Muscle layer of duodenum (tissue), 2 donors: Measurements from ENCODE around the gene EYS.

Experiments used
- H3K27ac ChIP-seq: one replicate; pipeline ENCODE4 v1.7.0; 2013; ENCODE audit warnings: mild to moderate bottlenecking, low read length
- H3K27me3 ChIP-seq: one replicate; pipeline ENCODE4 v1.7.0; 2013; ENCODE audit warnings: low read depth, mild to moderate bottlenecking, control low read depth, low read length
- H3K36me3 ChIP-seq, 2 donors: one replicate each; pipeline ENCODE4 v1.7.0; 2013; ENCODE audit warnings: low read length in 2 of 2, control low read depth in 1 of 2, mild to moderate bottlenecking in 1 of 2; ENCODE audit not compliant: insufficient read depth in 2 of 2, control insufficient read depth in 1 of 2
- H3K4me1 ChIP-seq, 2 donors: one replicate each; pipeline ENCODE4 v1.7.0; 2013; ENCODE audit warnings: low read length in 2 of 2, mild to moderate bottlenecking in 2 of 2, control low read depth in 1 of 2, moderate library complexity in 1 of 2; ENCODE audit not compliant: insufficient read depth in 2 of 2, control insufficient read depth in 1 of 2
- H3K4me3 ChIP-seq, 2 donors: one replicate each; pipeline ENCODE4 v1.7.0; 2013; ENCODE audit warnings: low read length in 2 of 2, low read depth in 1 of 2, mild to moderate bottlenecking in 1 of 2
- H3K9me3 ChIP-seq, 2 donors: one replicate each; pipeline ENCODE4 v1.7.0; 2013; ENCODE audit warnings: low read length in 2 of 2, control low read depth in 1 of 2, mild to moderate bottlenecking in 1 of 2; ENCODE audit not compliant: control insufficient read depth in 1 of 2
- donor health status: healthy.

EYS gene

GRCh38 chr6:64602993-64603392 lies 1104.0 kb downstream of the EYS start:
- H3K27me3 ChIP-seq, result no peaks in the 10 kb centered on the region
- H3K9me3 ChIP-seq, result no peaks in the 10 kb centered on the region
- no peaks in the 10 kb centered on the region for H3K36me3 ChIP-seq
- H3K4me1 ChIP-seq, result no peaks in the 10 kb centered on the region
- H3K4me3 ChIP-seq, result no peak overlapping the region
- no peak overlapping the region for H3K27ac ChIP-seq

GRCh38 chr6:64591676-64592036 lies 1115.4 kb downstream of the EYS start:
- H3K4me3 ChIP-seq, result no peak overlapping the region
- H3K27ac ChIP-seq, result no peak overlapping the region
- no peaks in the 10 kb centered on the region for H3K9me3 ChIP-seq
- H3K27me3 ChIP-seq, result no peaks in the 10 kb centered on the region
- H3K4me1 ChIP-seq, result no peaks in the 10 kb centered on the region
- H3K36me3 ChIP-seq, result no peaks in the 10 kb centered on the region

GRCh38 chr6:64590965-64591675 lies 1115.9 kb downstream of the EYS start:
- Histone ChIP-seq H3K9me3 (no peaks in the 10 kb centered on the region), H3K36me3 (no peaks in the 10 kb centered on the region), H3K4me1 (no peaks in the 10 kb centered on the region)

GRCh38 chr6:64589961-64590360 lies 1117.1 kb downstream of the EYS start:
- Histone ChIP-seq H3K36me3 (no peaks in the 10 kb centered on the region), H3K27ac (no peak overlapping the region)

More at GRCh38 chr6:64590965-64591675, 1115.9 kb downstream of the EYS start:
- no peak overlapping the region for H3K27ac ChIP-seq
- H3K4me3 ChIP-seq, result no peak overlapping the region
- no peaks in the 10 kb centered on the region for H3K27me3 ChIP-seq

GRCh38 chr6:64580346-64580745 lies 1126.7 kb downstream of the EYS start:
- Histone ChIP-seq H3K27ac (no peak overlapping the region), H3K9me3 (no peaks in the 10 kb centered on the region), H3K4me1 (no peaks in the 10 kb centered on the region), H3K27me3 (no peaks in the 10 kb centered on the region), H3K36me3 (no peaks in the 10 kb centered on the region), H3K4me3 (no peak overlapping the region)

More at GRCh38 chr6:64589961-64590360, 1117.1 kb downstream of the EYS start:
- no peak overlapping the region for H3K4me3 ChIP-seq
- H3K27me3 ChIP-seq, result no peaks in the 10 kb centered on the region
- H3K9me3 ChIP-seq, result no peaks in the 10 kb centered on the region
- no peaks in the 10 kb centered on the region for H3K4me1 ChIP-seq

GRCh38 chr6:64553249-64553786 lies 1153.7 kb downstream of the EYS start:
- H3K27me3 ChIP-seq, result no peaks in the 10 kb centered on the region

GRCh38 chr6:64547594-64548268 lies 1159.3 kb downstream of the EYS start:
- H3K4me1 ChIP-seq, result no peaks in the 10 kb centered on the region
- no peaks in the 10 kb centered on the region for H3K36me3 ChIP-seq

More at GRCh38 chr6:64553249-64553786, 1153.7 kb downstream of the EYS start:
- H3K4me1 ChIP-seq, result no peaks in the 10 kb centered on the region
- H3K9me3 ChIP-seq, result no peaks in the 10 kb centered on the region
- H3K27ac ChIP-seq, result no peak overlapping the region
- no peaks in the 10 kb centered on the region for H3K36me3 ChIP-seq
- no peak overlapping the region for H3K4me3 ChIP-seq

GRCh38 chr6:64539917-64540316 lies 1167.1 kb downstream of the EYS start:
- Histone ChIP-seq H3K9me3 (peaks cover 0 to 3% of the 10 kb centered on the region in 2 donors), H3K4me1 (no peaks in the 10 kb centered on the region), H3K36me3 (no peaks in the 10 kb centered on the region), H3K4me3 (no peak overlapping the region), H3K27me3 (no peaks in the 10 kb centered on the region), H3K27ac (no peak overlapping the region)

More at GRCh38 chr6:64547594-64548268, 1159.3 kb downstream of the EYS start:
- Histone ChIP-seq H3K9me3 (peaks cover 0 to 5% of the 10 kb centered on the region in 2 donors), H3K27ac (no peak overlapping the region), H3K27me3 (no peaks in the 10 kb centered on the region), H3K4me3 (no peak overlapping the region)

GRCh38 chr6:64538722-64539121 lies 1168.3 kb downstream of the EYS start:
- Histone ChIP-seq H3K9me3 (no peaks in the 10 kb centered on the region), H3K27me3 (no peaks in the 10 kb centered on the region), H3K27ac (no peak overlapping the region), H3K36me3 (no peaks in the 10 kb centered on the region), H3K4me1 (no peaks in the 10 kb centered on the region), H3K4me3 (no peak overlapping the region)

- no peaks in the 10 kb centered on the region for H3K36me3 ChIP-seq
Observed at GRCh38 chr6:64527899-64528298, 1179.1 kb downstream of the EYS start.

GRCh38 chr6:64522859-64523258 lies 1184.2 kb downstream of the EYS start:
- Histone ChIP-seq H3K4me1 (no peaks in the 10 kb centered on the region), H3K27ac (no peak overlapping the region), H3K4me3 (no peak overlapping the region), H3K36me3 (no peaks in the 10 kb centered on the region), H3K9me3 (no peaks in the 10 kb centered on the region), H3K27me3 (no peaks in the 10 kb centered on the region)

More at GRCh38 chr6:64527899-64528298, 1179.1 kb downstream of the EYS start:
- Histone ChIP-seq H3K4me3 (no peak overlapping the region), H3K4me1 (no peaks in the 10 kb centered on the region), H3K27me3 (no peaks in the 10 kb centered on the region), H3K9me3 (no peaks in the 10 kb centered on the region), H3K27ac (no peak overlapping the region)
